ENCODE results near the gene NDUFS7. TPM values are rescaled to one million over a fixed set of nuclear protein-coding genes. Genes with fewer than 3 reads are reported as not detected.
"Not testable (repeated sequence)": the region's sequence is repeated elsewhere in the genome, so short reads cannot be mapped to it uniquely, and the experiment has no call there.

The NDUFS7 gene
- total RNA-seq, 2 experiments from 2014 or later = 99.3 to 103 TPM

GRCh38 chr19:1433119-1434039, 49.7 kb downstream of the NDUFS7 start:
- Mint-ChIP-seq H3K27ac (no peak overlapping the region), H3K36me3 (ENCODE audit: low read depth) (peaks cover 14% of the 10 kb centered on the region), H3K4me3 (no peak overlapping the region), H3K27me3 (no peaks in the 10 kb centered on the region), H3K9me3 (no peaks in the 10 kb centered on the region), H3K4me1 (peaks cover 8% of the 10 kb centered on the region)
- ChIA-PET CTCF (interaction anchor here (1.3 kb wide), 2 partner anchors 11 to 12 kb away, joined by 3 to 4 read pairs; no protein-coding TSS in a partner anchor), POLR2A (interaction anchor here (0.7 kb wide), 1 partner anchor 24 kb away, joined by 3 read pairs; no protein-coding TSS in a partner anchor)
- no peak for DNase-seq

GRCh38 chr19:1434040-1434366, 50.3 kb downstream of the NDUFS7 start:
- ChIA-PET POLR2A (no interaction called here), CTCF (interaction anchor here (1.3 kb wide), 1 partner anchor 11 kb away, joined by 3 read pairs; no protein-coding TSS in a partner anchor)
- H3K9me3 Mint-ChIP-seq = no peaks in the 10 kb centered on the region
- no peak overlapping the region for H3K4me3 Mint-ChIP-seq
- H3K4me1 Mint-ChIP-seq = peaks cover 8% of the 10 kb centered on the region
- H3K27ac Mint-ChIP-seq = no peak overlapping the region
- H3K27me3 Mint-ChIP-seq = no peaks in the 10 kb centered on the region
- DNase-seq = no peak
- H3K36me3 Mint-ChIP-seq (ENCODE audit: low read depth) = peaks cover 14% of the 10 kb centered on the region

GRCh38 chr19:1434577-1435060, 50.9 kb downstream of the NDUFS7 start:
- ChIA-PET CTCF (interaction anchor here (1.3 kb wide), 1 partner anchor 10 kb away, joined by 3 read pairs; no protein-coding TSS in a partner anchor), POLR2A (no interaction called here)
- no peak for DNase-seq
- Mint-ChIP-seq H3K27me3 (no peaks in the 10 kb centered on the region), H3K4me3 (no peak overlapping the region), H3K36me3 (ENCODE audit: low read depth) (peaks cover 19% of the 10 kb centered on the region), H3K27ac (no peak overlapping the region), H3K4me1 (peaks cover 11% of the 10 kb centered on the region), H3K9me3 (no peaks in the 10 kb centered on the region)

GRCh38 chr19:1435378-1435989, 51.8 kb downstream of the NDUFS7 start:
- no peaks in the 10 kb centered on the region for H3K9me3 Mint-ChIP-seq
- ChIA-PET POLR2A (no interaction called here), CTCF (interaction anchor here (1.5 kb wide), 1 partner anchor 63 kb away, joined by 4 read pairs; no protein-coding TSS in a partner anchor)
- no peak for DNase-seq
- peaks cover 23% of the 10 kb centered on the region for H3K36me3 Mint-ChIP-seq (ENCODE audit: low read depth)
- H3K4me3 Mint-ChIP-seq = no peak overlapping the region
- no peak overlapping the region for H3K27ac Mint-ChIP-seq
- no peaks in the 10 kb centered on the region for H3K27me3 Mint-ChIP-seq
- H3K4me1 Mint-ChIP-seq = peaks cover 20% of the 10 kb centered on the region

GRCh38 chr19:1437609-1438008, 53.9 kb downstream of the NDUFS7 start:
- Mint-ChIP-seq H3K9me3 (no peaks in the 10 kb centered on the region), H3K27me3 (no peaks in the 10 kb centered on the region), H3K27ac (peak overlapping the region; percentile 36), H3K4me3 (peak overlapping the region; percentile 97), H3K4me1 (peaks cover 34% of the 10 kb centered on the region), H3K36me3 (ENCODE audit: low read depth) (peaks cover 39% of the 10 kb centered on the region)
- POLR2A ChIA-PET = interaction anchor here (0.7 kb wide), 1 partner anchor 29 kb away, joined by 3 read pairs; no protein-coding TSS in a partner anchor
- no peak for DNase-seq
- CTCF ChIA-PET = interaction anchor here (0.6 to 0.9 kb wide), 5 partner anchors 10 to 884 kb away, joined by 3 to 4 read pairs (median 3); no protein-coding TSS in a partner anchor

GRCh38 chr19:1438035-1438932, 54.6 kb downstream of the NDUFS7 start, which contains the start of gene RPS15:
RPS15 (plus strand) TSS chr19:1438396; CDS start chr19:1438426, 30 bp downstream.
- peak; percentile 94 for DNase-seq
- ChIA-PET CTCF (interaction anchor here (0.8 to 0.9 kb wide), 4 partner anchors 11 to 154 kb away, joined by 3 to 4 read pairs (median 4); no protein-coding TSS in a partner anchor), POLR2A (interaction anchor here (0.7 kb wide), 1 partner anchor 30 kb away, joined by 3 read pairs; no protein-coding TSS in a partner anchor)
- Mint-ChIP-seq H3K36me3 (ENCODE audit: low read depth) (peaks cover 39% of the 10 kb centered on the region), H3K4me3 (peak within 1 kb of the TSS; percentile 97), H3K9me3 (no peaks in the 10 kb centered on the region), H3K27ac (peak within 1 kb of the TSS; percentile 100), H3K4me1 (peaks cover 34% of the 10 kb centered on the region), H3K27me3 (no peaks in the 10 kb centered on the region)

GRCh38 chr19:1438933-1439354, 55.2 kb downstream of the NDUFS7 start:
- peaks cover 34% of the 10 kb centered on the region for H3K4me1 Mint-ChIP-seq
- H3K36me3 Mint-ChIP-seq (ENCODE audit: low read depth) = peaks cover 39% of the 10 kb centered on the region
- peak overlapping the region; percentile 97 for H3K4me3 Mint-ChIP-seq
- H3K27me3 Mint-ChIP-seq = no peaks in the 10 kb centered on the region
- H3K27ac Mint-ChIP-seq = peak overlapping the region; percentile 100
- H3K9me3 Mint-ChIP-seq = no peaks in the 10 kb centered on the region
- ChIA-PET POLR2A (no interaction called here), CTCF (no interaction called here)
- no peak for DNase-seq

- peak overlapping the region; percentile 97 for H3K4me3 Mint-ChIP-seq
- H3K9me3 Mint-ChIP-seq, POLR2A ChIA-PET, DNase-seq, H3K27me3 Mint-ChIP-seq: not testable (repeated sequence)
- H3K27ac Mint-ChIP-seq = peak overlapping the region; percentile 100
- peaks cover 39% of the 10 kb centered on the region for H3K36me3 Mint-ChIP-seq (ENCODE audit: low read depth)
- H3K4me1 Mint-ChIP-seq = peaks cover 40% of the 10 kb centered on the region
- CTCF ChIA-PET = interaction anchor here (1.5 kb wide), 1 partner anchor 23 kb away, joined by 4 read pairs; no protein-coding TSS in a partner anchor
Measured at GRCh38 chr19:1439525-1440417, 56.1 kb downstream of the NDUFS7 start.

- H3K36me3 Mint-ChIP-seq (ENCODE audit: low read depth) = peaks cover 36% of the 10 kb centered on the region
- no peak for DNase-seq
- peak overlapping the region; percentile 74 for H3K27ac Mint-ChIP-seq
- H3K9me3 Mint-ChIP-seq = no peaks in the 10 kb centered on the region
- H3K27me3 Mint-ChIP-seq = peaks cover 2% of the 10 kb centered on the region
- peak overlapping the region; percentile 97 for H3K4me3 Mint-ChIP-seq
- CTCF ChIA-PET = interaction anchor here (1.5 kb wide), 1 partner anchor 24 kb away, joined by 4 read pairs; no protein-coding TSS in a partner anchor
- H3K4me1 Mint-ChIP-seq = peaks cover 45% of the 10 kb centered on the region
- POLR2A ChIA-PET = no interaction called here
Measured at GRCh38 chr19:1440418-1440801, 56.7 kb downstream of the NDUFS7 start.

- DNase-seq = no peak
- Mint-ChIP-seq H3K4me1 (peaks cover 47% of the 10 kb centered on the region), H3K4me3 (peak overlapping the region; percentile 97), H3K9me3 (no peaks in the 10 kb centered on the region), H3K27me3 (peaks cover 3% of the 10 kb centered on the region), H3K27ac (no peak overlapping the region), H3K36me3 (ENCODE audit: low read depth) (peaks cover 36% of the 10 kb centered on the region)
- POLR2A ChIA-PET = no interaction called here
- CTCF ChIA-PET = interaction anchor here (0.7 to 1.5 kb wide), 3 partner anchors 15 to 25 kb away, joined by 3 to 5 read pairs (median 4); no protein-coding TSS in a partner anchor
Measured at GRCh38 chr19:1441022-1441426, 57.3 kb downstream of the NDUFS7 start.
